Measurements from ENCODE around the gene FHOD3.

DNA sequence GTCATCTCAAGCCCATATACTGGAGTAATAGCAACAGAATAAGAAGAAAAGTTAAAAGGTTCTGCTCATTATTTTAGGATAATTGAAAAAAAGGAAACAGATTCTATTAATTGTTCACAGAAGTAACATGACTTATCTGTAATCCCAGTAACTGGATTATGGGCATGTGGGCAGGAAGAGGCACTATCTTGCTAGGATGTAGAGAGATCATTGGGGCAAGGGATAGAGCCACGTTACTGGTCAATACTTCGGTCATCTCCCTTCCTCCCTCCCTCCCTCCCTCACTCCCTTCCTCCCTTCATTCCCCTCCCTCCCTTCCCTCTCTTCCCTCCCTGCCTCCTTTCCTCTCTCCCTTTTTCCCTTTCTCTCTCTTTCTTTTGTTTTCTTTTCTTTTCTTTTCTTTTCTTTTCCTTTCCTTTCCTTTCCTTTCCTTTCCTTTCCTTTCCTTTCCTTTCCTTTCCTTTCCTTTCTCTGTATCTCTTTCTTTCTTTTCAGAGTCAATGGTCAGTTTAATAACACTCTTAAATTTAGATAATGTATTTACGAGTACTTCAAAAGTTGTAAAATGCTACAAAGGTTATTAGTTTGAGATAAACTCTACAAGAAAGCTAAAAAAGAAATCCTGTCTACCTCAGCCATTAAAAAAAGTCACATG, 82.8 kb downstream of the FHOD3 start:
- TF ChIP-seq, protein P1, sequence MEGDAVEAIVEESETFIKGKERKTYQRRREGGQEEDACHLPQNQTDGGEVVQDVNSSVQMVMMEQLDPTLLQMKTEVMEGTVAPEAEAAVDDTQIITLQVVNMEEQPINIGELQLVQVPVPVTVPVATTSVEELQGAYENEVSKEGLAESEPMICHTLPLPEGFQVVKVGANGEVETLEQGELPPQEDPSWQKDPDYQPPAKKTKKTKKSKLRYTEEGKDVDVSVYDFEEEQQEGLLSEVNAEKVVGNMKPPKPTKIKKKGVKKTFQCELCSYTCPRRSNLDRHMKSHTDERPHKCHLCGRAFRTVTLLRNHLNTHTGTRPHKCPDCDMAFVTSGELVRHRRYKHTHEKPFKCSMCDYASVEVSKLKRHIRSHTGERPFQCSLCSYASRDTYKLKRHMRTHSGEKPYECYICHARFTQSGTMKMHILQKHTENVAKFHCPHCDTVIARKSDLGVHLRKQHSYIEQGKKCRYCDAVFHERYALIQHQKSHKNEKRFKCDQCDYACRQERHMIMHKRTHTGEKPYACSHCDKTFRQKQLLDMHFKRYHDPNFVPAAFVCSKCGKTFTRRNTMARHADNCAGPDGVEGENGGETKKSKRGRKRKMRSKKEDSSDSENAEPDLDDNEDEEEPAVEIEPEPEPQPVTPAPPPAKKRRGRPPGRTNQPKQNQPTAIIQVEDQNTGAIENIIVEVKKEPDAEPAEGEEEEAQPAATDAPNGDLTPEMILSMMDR (IDR thresholded peaks at IDR 0.05; ENCODE audit: low read length), result no peak
- TF ChIP-seq EZH2 (optimal IDR thresholded peaks at IDR 0.05; ENCODE audit: low read depth, low read length), result no peak

Measured in MM.1S (cell line).